SK-N-MC (cell line): ENCODE results near the gene ADAMTS15.

Experiments
- EZH2 ChIP-seq: fragments of 200-600 bp; sonication (generic); IDR thresholded peaks from one replicate; pipeline ENCODE4 v1.6.1; 2017; ENCODE audit warnings: antibody characterized with exemption
- POLR2AphosphoS5 ChIP-seq: IDR thresholded peaks from 2 replicates; pipeline ENCODE4 v1.6.1; 2012; ENCODE audit warnings: mild to moderate bottlenecking, low read depth, low read length, borderline replicate concordance

DNA sequence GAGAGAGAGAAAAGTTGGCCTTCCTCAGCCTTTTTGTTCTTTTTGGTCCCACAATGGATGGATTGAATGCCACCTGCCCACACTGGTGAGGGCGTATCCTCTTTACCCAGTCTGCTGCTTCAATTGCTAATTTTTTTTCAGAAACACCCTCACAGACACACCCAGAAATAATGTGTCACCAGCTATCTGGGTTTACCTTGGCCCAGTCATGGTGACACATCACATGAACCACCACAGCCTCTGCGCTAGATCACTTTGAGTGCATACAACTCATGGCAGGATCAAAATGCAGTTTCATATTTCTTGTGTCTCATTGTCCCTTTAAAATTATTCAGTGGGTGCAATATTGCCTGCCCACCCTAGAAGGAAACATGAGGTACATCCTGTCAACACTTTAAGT, 63.3 kb downstream of the ADAMTS15 start:
- TF ChIP-seq EZH2: no peak
- no peak for TF ChIP-seq POLR2AphosphoS5
